Esophagus muscularis mucosa (tissue), 4 donors: ENCODE data around the gene ZBTB47. TPM values are rescaled to one million over a fixed set of nuclear protein-coding genes. Genes with fewer than 3 reads are reported as not detected.

Experiments used
- DNase-seq: peaks from one replicate; pipeline ENCODE4 v3.0.0-alpha.2; 2017; ENCODE audit errors: extremely low spot score
- H3K27ac ChIP-seq, 4 donors: fragments of 200-600 bp; sonication (generic); replicated peaks in 1 of 4; 1 replicate in 3 of 4; 2 replicates in 1 of 4; pipeline ENCODE4 v1.5.1; 2016 to 2019; ENCODE audit warnings: mild to moderate bottlenecking in 1 of 4
- H3K27me3 ChIP-seq, 4 donors: fragments of 200-600 bp; sonication (generic); one replicate each; pipeline versions ENCODE4 v1.5.1 to v1.6.0; 2016 to 2019
- H3K36me3 ChIP-seq, 4 donors: fragments of 200-600 bp; sonication (generic); one replicate each; pipeline ENCODE4 v1.5.1; 2016 to 2019
- H3K4me1 ChIP-seq, 4 donors: fragments of 200-600 bp; sonication (generic); one replicate each; pipeline ENCODE4 v1.5.1; 2016 to 2019
- H3K4me3 ChIP-seq, 4 donors: fragments of 200-600 bp; sonication (generic); 1 replicate in 2 of 4; 2 replicates in 2 of 4; pipeline ENCODE4 v1.5.1; 2016 to 2019; ENCODE audit warnings: mild to moderate bottlenecking in 4 of 4, moderate library complexity in 1 of 4
- H3K9me3 ChIP-seq, 4 donors: fragments of 200-600 bp; sonication (generic); 1 replicate in 3 of 4; 2 replicates in 1 of 4; pipeline ENCODE4 v1.5.1; 2016 to 2019
- CTCF ChIP-seq, 3 experiments: fragments of 200-600 bp in 2 of 3; fragments of 450-650 bp in 1 of 3; sonication (generic) in 2 of 3; IDR thresholded peaks; one replicate each; pipeline ENCODE4 v1.5.1; 2017 to 2019; ENCODE audit warnings: antibody characterized with exemption in 3 of 3, mild to moderate bottlenecking in 2 of 3, moderate library complexity in 1 of 3
- EP300 ChIP-seq: sonication (generic); formaldehyde crosslinking; IDR thresholded peaks from one replicate; pipeline ENCODE4 v1.6.1; 2017; ENCODE audit warnings: antibody characterized with exemption
- POLR2A ChIP-seq: fragments of 450-650 bp; IDR thresholded peaks from one replicate; pipeline ENCODE4 v1.6.1; 2017; ENCODE audit warnings: antibody characterized with exemption, moderate library complexity, mild to moderate bottlenecking, low read depth
- POLR2AphosphoS5 ChIP-seq, 2 donors: sonication (generic); formaldehyde crosslinking; IDR thresholded peaks; one replicate each; pipeline ENCODE4 v1.6.1; 2017; ENCODE audit warnings: antibody characterized with exemption in 2 of 2
- WGBS: methylation state at CpG from one replicate; pipeline ENCODE4 v1.1.5; 2018; 5-methylcytosine and 5-hydroxymethylcytosine counted together
- intact Hi-C: fragments of 100-400 bp; cut with DNase I; formaldehyde crosslinking; loops from one replicate; pipeline ENCODE4 v1.15.1; 2023
- total RNA-seq, 4 donors: library from RNA; depleted of rRNA; stranded (reverse); fragments of >200 nt; gene quantifications; one replicate each; pipeline versions ENCODE4 v1.1.0 to v1.2.1, GENCODE V29; 2016

Gene ZBTB47
- total RNA-seq, 4 donors from 2014 or later = 75.4 to 137 (median 95.7) TPM

GRCh38 chr3:42705058-42705767 lies 51.7 kb downstream of the ZBTB47 start:
- H3K27ac ChIP-seq = no peak overlapping the region
- TF ChIP-seq CTCF (IDR thresholded peaks at IDR 0.05) (no peak), POLR2A (no peak), EP300 (no peak), POLR2AphosphoS5 (IDR thresholded peaks at IDR 0.05) (no peak)
- 91% methylated on average over 6 of the region's 7 CpGs for WGBS

GRCh38 chr3:42705962-42706585 lies 52.6 kb downstream of the ZBTB47 start:
- intact Hi-C loops = no loop called here
- H3K4me1 ChIP-seq = peaks cover 0 to 10% (median 0%) of the 10 kb centered on the region in 4 donors
- WGBS = 79% methylated on average over 10 of the region's 10 CpGs
- TF ChIP-seq POLR2A (no peak), EP300 (no peak), CTCF (IDR thresholded peaks at IDR 0.05) (no peak), POLR2AphosphoS5 (IDR thresholded peaks at IDR 0.05) (no peak)
- H3K9me3 ChIP-seq = no peaks in the 10 kb centered on the region
- H3K27me3 ChIP-seq = peaks cover 0 to 10% (median 0%) of the 10 kb centered on the region in 4 donors
- H3K36me3 ChIP-seq = no peaks in the 10 kb centered on the region
- no peak overlapping the region for H3K4me3 ChIP-seq
- DNase-seq = no peak
- H3K27ac ChIP-seq = no peak overlapping the region

More at GRCh38 chr3:42705058-42705767, 51.7 kb downstream of the ZBTB47 start:
- H3K36me3 ChIP-seq = no peaks in the 10 kb centered on the region
- DNase-seq = no peak
- peaks cover 0 to 10% (median 0%) of the 10 kb centered on the region in 4 donors for H3K4me1 ChIP-seq
- H3K4me3 ChIP-seq = no peak overlapping the region
- intact Hi-C loops = no loop called here
- peaks cover 0 to 10% (median 0%) of the 10 kb centered on the region in 4 donors for H3K27me3 ChIP-seq
- no peaks in the 10 kb centered on the region for H3K9me3 ChIP-seq

GRCh38 chr3:42706721-42707619 lies 53.5 kb downstream of the ZBTB47 start:
- no peak for DNase-seq
- Histone ChIP-seq H3K27ac (no peak overlapping the region), H3K27me3 (peaks cover 0 to 8% (median 0%) of the 10 kb centered on the region in 4 donors), H3K4me3 (no peak overlapping the region), H3K36me3 (no peaks in the 10 kb centered on the region), H3K4me1 (peaks cover 0 to 10% (median 0%) of the 10 kb centered on the region in 4 donors), H3K9me3 (no peaks in the 10 kb centered on the region)
- intact Hi-C loops = no loop called here
- TF ChIP-seq CTCF (IDR thresholded peaks at IDR 0.05) (no peak), POLR2AphosphoS5 (IDR thresholded peaks at IDR 0.05) (no peak), POLR2A (no peak), EP300 (no peak)
- 74% methylated on average over 6 of the region's 7 CpGs for WGBS

GRCh38 chr3:42707620-42708355 lies 54.3 kb downstream of the ZBTB47 start:
- no peak for DNase-seq
- TF ChIP-seq EP300 = no peak
- TF ChIP-seq POLR2A = no peak
- H3K27ac ChIP-seq = no peak overlapping the region
- intact Hi-C loops = no loop called here
- WGBS = 85% methylated on average over 8 of the region's 8 CpGs
- H3K9me3 ChIP-seq = no peaks in the 10 kb centered on the region
- no peaks in the 10 kb centered on the region for H3K36me3 ChIP-seq
- H3K27me3 ChIP-seq = peaks cover 0 to 4% (median 0%) of the 10 kb centered on the region in 4 donors
- no peak overlapping the region for H3K4me3 ChIP-seq
- H3K4me1 ChIP-seq = peaks cover 0 to 10% (median 0%) of the 10 kb centered on the region in 4 donors
